ENCODE measurements around the gene C4B. TPM values are rescaled to one million over a fixed set of nuclear protein-coding genes. Genes with fewer than 3 reads are reported as not detected.
"Not testable (repeated sequence)": the region's sequence is repeated elsewhere in the genome, so short reads cannot be mapped to it uniquely, and the experiment has no call there.

C4B gene
- total RNA-seq = 1 to 10 TPM; 4.9 to 5.3 (median 5.2) TPM

GRCh38 chr6:32014547-32014946, at the start of gene C4B:
Gene C4B, plus strand, starts transcription at chr6:32014795. Its CDS starts 51 bp downstream, at chr6:32014846.
- DNase-seq; H3K27me3 Mint-ChIP-seq (ENCODE audit: low read depth); H3K9me3 Mint-ChIP-seq; H3K36me3 Mint-ChIP-seq (ENCODE audit: insufficient read depth); H3K4me3 Mint-ChIP-seq; H3K4me1 Mint-ChIP-seq (ENCODE audit: low read depth); ATAC-seq: not testable (repeated sequence)

DNA sequence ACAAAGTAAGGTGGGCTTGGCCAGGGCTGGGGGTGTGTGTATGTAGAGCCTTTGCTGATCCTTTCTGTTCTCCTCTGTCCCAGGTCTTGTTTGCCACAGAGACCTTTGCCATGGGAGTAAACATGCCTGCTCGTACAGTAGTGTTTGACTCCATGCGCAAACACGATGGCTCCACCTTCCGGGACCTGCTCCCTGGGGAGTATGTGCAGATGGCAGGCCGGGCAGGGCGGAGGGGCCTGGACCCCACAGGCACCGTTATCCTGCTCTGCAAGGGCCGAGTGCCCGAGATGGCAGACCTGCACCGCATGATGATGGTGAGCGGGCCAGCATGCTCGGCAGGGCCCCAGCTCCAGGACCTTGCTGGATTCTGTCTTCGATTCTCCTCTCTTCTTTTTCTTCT, 48.9 kb upstream of the C4B start:
- Mint-ChIP-seq H3K4me3 (no peak overlapping the region), H3K36me3 (ENCODE audit: insufficient read depth) (peaks cover 57% of the 10 kb centered on the region), H3K9me3 (no peaks in the 10 kb centered on the region), H3K4me1 (ENCODE audit: low read depth) (peaks cover 22% of the 10 kb centered on the region), H3K27me3 (ENCODE audit: low read depth) (no peaks in the 10 kb centered on the region)
- no peak for DNase-seq
- no peak for ATAC-seq

DNA sequence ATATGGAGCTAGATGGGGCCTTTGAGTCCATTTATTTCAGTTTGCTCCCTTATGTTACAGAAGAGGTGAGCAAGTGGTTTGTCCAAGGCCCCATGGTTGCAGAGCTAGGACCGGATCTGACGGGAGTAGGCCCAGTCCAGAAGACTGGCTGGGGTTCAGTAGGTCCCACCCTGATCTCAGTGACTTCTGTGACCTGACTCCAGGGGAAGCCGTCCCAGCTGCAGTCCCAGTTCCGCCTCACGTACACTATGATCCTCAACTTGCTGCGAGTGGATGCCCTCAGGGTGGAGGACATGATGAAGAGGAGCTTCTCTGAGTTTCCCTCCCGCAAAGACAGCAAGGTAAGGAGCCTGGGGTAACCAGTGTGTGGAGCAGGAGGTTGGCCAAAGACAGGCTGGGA, 48.1 kb upstream of the C4B start:
- peaks cover 51% of the 10 kb centered on the region for H3K36me3 Mint-ChIP-seq (ENCODE audit: insufficient read depth)
- peaks cover 16% of the 10 kb centered on the region for H3K4me1 Mint-ChIP-seq (ENCODE audit: low read depth)
- DNase-seq (no peak), ATAC-seq (no peak)
- no peaks in the 10 kb centered on the region for H3K9me3 Mint-ChIP-seq
- H3K4me3 Mint-ChIP-seq = no peak overlapping the region
- no peaks in the 10 kb centered on the region for H3K27me3 Mint-ChIP-seq (ENCODE audit: low read depth)

DNA sequence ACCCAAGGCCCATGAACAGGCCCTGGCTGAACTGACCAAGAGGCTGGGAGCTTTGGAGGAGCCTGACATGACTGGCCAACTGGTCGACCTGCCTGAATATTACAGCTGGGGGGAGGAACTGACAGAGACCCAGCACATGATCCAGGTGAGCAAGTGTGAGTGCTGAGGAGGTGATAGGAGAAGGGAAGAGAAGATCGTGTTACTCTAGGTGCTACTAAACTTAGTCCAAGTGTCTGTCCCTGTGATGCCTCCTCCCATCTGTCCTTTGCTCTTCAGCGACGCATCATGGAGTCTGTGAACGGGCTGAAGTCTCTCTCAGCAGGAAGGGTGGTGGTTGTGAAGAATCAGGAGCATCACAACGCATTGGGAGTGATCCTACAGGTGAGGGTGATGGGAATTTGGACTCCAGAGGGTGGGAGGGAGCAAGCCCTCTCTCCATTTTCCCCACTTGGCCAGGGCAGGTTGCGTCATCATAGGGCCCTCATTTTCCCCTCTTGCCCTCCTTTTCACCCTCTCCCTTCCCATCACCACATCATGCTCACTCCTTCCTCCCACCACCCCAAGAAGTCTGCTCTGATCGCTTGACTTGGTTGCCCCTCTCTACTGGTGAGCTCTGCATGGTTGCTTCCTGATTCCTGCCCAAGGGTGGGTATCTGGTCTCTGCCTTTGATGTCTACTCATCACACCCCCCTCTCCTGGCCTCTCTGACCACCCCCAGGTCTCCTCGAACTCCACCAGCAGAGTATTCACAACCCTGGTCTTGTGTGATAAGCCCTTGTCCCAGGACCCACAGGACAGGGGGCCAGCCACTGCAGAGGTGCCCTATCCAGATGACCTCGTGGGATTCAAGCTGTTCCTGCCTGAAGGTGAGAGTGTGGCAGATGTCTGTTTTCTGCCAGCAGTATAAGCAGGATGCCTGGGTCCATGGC, 47.3 kb upstream of the C4B start:
- Mint-ChIP-seq H3K36me3 (ENCODE audit: insufficient read depth) (peaks cover 44% of the 10 kb centered on the region), H3K4me3 (no peak overlapping the region), H3K27me3 (ENCODE audit: low read depth) (no peaks in the 10 kb centered on the region), H3K4me1 (ENCODE audit: low read depth) (peaks cover 13% of the 10 kb centered on the region), H3K9me3 (no peaks in the 10 kb centered on the region)
- DNase-seq (no peak), ATAC-seq (no peak)

DNA sequence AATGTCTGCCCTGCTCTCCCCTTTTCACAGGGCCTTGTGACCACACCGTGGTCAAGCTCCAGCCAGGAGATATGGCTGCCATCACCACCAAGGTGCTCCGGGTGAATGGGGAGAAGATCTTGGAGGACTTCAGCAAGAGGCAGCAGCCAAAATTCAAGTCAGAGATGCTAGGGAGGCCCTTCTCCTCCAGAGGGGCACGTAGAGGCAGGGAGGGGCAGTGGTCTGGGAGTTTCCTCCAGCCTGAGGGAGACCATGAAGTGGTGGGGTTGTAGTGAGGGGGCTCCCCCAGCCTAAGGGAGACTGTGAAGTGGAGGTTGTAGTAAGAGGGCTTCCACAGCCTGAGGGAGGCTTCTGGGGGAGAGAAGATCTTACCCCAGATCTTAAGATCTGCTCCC, 46.7 kb upstream of the C4B start:
- H3K36me3 Mint-ChIP-seq (ENCODE audit: insufficient read depth) = peaks cover 41% of the 10 kb centered on the region
- peaks cover 18% of the 10 kb centered on the region for H3K4me1 Mint-ChIP-seq (ENCODE audit: low read depth)
- H3K27me3 Mint-ChIP-seq (ENCODE audit: low read depth) = no peaks in the 10 kb centered on the region
- H3K4me3 Mint-ChIP-seq = no peak overlapping the region
- H3K9me3 Mint-ChIP-seq = no peaks in the 10 kb centered on the region
- DNase-seq (no peak), ATAC-seq (no peak)

DNA sequence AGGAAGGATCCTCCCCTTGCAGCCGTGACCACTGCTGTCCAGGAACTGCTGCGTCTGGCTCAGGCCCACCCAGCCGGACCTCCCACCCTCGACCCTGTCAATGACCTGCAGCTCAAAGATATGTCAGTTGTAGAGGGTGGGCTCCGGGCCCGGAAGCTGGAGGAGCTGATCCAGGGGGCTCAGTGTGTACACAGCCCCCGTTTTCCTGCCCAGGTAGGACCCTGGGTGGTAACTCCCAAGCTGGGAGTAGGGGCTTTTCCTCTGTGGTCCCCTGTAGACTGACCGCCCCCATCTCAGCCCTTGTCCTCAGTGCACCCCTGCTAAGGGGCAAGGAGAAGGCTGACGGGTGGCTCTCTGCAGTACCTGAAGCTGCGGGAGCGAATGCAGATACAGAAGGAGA, 46.3 kb upstream of the C4B start:
- DNase-seq (no peak), ATAC-seq (no peak)
- Mint-ChIP-seq H3K9me3 (no peaks in the 10 kb centered on the region), H3K27me3 (ENCODE audit: low read depth) (no peaks in the 10 kb centered on the region), H3K4me1 (ENCODE audit: low read depth) (peaks cover 23% of the 10 kb centered on the region), H3K4me3 (no peak overlapping the region), H3K36me3 (ENCODE audit: insufficient read depth) (peaks cover 39% of the 10 kb centered on the region)

DNA sequence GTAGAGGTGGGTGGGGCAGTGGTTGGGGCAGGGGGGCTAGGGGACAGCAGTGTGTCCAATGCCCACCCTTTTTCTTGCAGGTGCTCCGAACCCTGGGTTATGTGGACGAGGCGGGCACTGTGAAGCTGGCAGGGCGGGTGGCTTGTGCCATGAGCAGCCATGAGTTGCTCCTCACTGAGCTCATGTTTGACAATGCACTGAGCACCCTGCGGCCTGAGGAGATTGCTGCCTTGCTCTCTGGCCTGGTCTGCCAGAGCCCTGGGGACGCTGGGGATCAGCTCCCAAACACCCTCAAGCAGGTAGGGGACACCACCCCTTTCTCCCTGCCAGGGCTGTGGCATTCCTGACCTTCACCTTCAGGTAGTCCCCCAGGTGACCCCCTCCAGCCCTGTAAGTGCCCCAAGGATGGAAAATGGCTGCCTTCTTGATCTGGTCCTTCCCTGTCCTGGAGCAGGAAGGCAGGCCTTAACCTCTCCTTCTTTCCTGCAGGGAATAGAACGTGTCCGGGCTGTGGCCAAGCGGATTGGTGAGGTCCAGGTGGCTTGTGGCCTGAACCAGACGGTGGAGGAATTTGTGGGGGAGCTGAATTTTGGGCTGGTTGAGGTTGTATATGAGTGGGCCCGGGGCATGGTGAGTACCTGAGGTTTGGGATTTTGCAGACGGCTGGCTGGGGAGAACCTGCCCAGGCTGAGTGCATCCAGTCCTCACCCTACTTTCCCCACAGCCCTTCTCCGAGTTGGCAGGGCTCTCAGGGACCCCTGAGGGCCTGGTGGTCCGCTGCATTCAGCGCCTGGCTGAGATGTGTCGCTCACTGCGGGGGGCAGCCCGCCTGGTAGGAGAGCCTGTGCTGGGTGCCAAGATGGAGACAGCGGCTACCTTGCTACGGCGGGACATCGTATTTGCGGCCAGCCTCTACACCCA, 45.5 kb upstream of the C4B start:
- ATAC-seq (no peak), DNase-seq (no peak)
- H3K27me3 Mint-ChIP-seq (ENCODE audit: low read depth) = no peaks in the 10 kb centered on the region
- peaks cover 28% of the 10 kb centered on the region for H3K4me1 Mint-ChIP-seq (ENCODE audit: low read depth)
- H3K9me3 Mint-ChIP-seq = no peaks in the 10 kb centered on the region
- no peak overlapping the region for H3K4me3 Mint-ChIP-seq
- H3K36me3 Mint-ChIP-seq (ENCODE audit: insufficient read depth) = peaks cover 39% of the 10 kb centered on the region

DNA sequence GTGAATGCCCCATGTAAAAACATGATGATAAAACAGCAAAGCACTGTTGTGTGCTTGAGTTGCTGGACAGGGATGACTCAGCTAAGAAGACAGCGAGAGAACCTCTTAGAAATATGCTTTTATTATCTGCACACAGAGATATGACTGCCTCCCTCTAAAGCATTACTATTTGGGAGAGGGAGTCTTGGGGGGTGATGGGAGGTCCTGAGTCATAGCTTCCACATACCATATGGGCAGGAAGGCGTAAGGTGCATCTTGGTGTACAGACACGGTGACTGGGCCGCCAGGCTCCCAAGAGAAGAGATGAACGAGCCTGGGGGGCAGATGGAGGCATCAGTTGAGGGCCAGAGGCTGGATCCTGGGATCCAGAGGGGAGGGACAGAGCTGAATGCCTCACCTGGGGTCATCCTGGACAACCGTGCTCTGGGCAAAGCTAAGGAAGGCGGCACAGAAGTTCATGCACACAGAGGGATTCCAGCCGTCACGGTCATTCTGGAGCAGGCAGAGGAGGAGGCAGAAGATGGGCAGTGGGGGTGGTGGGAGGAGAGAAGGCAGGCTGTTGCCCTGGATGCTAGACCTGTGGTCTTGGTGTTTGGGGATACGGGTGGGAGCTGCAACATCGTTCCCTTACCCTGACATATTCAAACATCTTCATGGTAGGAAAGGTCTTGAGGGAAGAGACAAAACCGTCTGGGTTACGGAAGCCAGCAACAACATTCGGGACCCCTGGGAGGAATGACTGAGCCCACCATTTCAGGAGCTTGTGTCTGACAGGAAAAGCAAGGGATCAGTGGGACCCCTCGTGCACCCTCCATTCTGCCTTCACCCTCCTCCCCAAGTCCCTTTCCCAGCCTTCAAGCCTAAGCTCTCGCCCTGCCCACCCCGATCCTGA, 44.6 kb upstream of the C4B start:
- H3K36me3 Mint-ChIP-seq (ENCODE audit: insufficient read depth) = peaks cover 36% of the 10 kb centered on the region
- no peaks in the 10 kb centered on the region for H3K27me3 Mint-ChIP-seq (ENCODE audit: low read depth)
- no peak for ATAC-seq

DNA sequence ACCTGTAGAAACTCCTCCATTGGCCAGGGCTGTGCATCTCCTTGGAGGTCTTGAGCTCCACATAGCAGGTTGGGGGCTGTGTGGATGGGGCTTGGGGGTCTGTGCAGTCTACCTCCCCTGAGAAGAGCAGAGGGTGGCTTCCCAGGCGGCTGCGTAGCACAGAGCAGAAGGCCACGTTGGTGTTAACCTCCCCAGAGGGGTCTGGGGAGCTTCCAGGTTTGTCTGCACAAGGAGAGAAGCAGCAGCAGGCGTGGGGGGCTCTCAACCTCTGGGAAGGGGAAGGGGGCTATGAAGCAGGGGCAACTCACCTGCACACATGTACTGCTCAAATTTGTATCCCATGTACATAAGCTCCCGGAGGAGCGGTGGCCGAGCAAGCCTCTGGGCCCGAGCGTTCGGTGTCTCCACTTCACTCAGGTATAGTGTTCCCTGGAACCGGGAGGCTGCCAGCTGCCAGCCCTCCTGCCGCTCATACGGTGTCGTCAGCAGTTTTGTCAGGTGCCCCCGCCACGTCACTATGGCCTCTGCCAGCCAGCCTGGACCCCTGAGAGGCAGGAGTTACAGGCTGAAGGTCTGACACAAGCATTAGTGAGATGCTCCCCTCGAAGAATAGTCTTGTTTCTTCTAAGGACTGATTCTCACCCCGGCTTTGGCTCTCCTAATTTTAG, 43.9 kb upstream of the C4B start:
- Mint-ChIP-seq H3K9me3 (no peaks in the 10 kb centered on the region), H3K36me3 (ENCODE audit: insufficient read depth) (peaks cover 34% of the 10 kb centered on the region), H3K27me3 (ENCODE audit: low read depth) (no peaks in the 10 kb centered on the region), H3K4me1 (ENCODE audit: low read depth) (peaks cover 31% of the 10 kb centered on the region), H3K4me3 (peak overlapping the region; percentile 96)
- DNase-seq = no peak
- ATAC-seq = no peak

More for the DNA sequence above, 44.6 kb upstream of the C4B start:
- peaks cover 31% of the 10 kb centered on the region for H3K4me1 Mint-ChIP-seq (ENCODE audit: low read depth)
- peak overlapping the region; percentile 96 for H3K4me3 Mint-ChIP-seq
- no peak for DNase-seq
- H3K9me3 Mint-ChIP-seq = no peaks in the 10 kb centered on the region

DNA sequence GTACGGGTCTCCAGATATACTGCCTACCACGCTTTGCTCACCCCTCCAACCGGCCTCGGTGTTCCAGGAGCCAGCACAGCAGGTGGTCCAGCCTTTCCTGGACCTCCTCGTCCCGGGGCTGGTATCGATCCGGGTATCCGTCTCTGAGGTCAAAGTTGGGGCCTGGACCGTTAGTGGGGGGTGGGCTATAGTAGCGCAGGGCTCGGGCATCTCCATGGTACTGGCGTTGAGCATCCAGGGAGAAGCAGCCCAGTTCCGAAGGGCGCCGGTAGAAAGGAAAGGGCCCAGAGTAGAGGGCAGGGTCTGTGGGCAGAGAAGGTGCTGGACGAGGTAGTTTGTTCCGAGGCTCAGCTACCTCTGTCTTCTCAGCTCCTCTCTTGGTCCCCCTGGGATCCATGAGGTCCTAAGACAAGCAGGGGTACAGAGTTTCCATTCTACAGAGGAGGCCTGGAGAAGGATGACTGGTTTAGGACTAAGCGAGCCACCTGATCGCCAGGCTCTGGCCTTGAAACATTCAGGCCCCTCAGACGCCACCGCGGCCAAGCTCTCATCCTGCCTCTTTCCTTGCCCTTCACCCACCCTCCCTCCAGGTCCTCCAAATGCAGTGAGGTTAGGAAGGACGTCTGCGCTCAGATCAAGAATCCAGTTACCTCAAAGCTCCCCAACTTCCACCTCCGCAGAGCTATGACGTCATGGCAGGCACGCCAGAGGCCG, 43.2 kb upstream of the C4B start:
- ATAC-seq = no peak
- H3K4me3 Mint-ChIP-seq = peak overlapping the region; percentile 96
- no peaks in the 10 kb centered on the region for H3K27me3 Mint-ChIP-seq (ENCODE audit: low read depth)
- no peaks in the 10 kb centered on the region for H3K9me3 Mint-ChIP-seq
- DNase-seq = no peak
- H3K36me3 Mint-ChIP-seq (ENCODE audit: insufficient read depth) = peaks cover 32% of the 10 kb centered on the region
- H3K4me1 Mint-ChIP-seq (ENCODE audit: low read depth) = peaks cover 31% of the 10 kb centered on the region

DNA sequence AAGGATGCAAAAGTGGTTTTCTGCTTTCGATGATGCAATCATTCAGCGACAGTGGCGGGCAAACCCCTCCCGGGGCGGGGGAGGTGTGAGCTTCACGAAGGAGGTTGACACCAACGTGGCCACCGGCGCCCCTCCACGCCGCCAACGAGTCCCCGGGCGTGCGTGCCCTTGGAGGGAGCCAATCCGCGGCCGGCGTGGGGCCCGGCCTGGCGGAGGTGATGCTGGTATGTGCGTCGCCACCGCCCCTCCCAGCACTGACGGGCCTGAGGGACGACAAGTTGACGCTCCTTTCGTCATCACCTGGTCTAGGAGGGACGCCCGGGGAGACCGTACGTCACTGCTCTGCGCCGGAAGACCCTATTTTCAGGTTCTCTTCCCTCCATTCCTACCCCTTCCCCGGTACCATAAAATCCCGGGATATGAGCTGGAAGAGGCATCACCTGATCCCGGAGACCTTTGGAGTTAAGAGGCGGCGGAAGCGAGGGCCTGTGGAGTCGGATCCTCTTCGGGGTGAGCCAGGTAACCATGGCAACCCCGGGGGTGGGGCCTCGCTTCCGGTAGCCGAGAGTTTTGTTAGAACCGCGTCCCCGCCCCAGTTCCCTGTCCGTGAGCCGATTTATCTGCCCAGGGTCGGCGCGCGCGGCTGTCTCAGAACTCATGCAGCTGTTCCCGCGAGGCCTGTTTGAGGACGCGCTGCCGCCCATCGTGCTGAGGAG, 42.4 kb upstream of the C4B start, which contains the start of gene DXO:
TSS of gene DXO (minus strand) at position 146 of the 716 bp plus-strand sequence. CDS start 463 bp downstream, outside the sequence.
- H3K36me3 Mint-ChIP-seq (ENCODE audit: insufficient read depth) = peaks cover 27% of the 10 kb centered on the region
- H3K9me3 Mint-ChIP-seq = no peaks in the 10 kb centered on the region
- H3K4me3 Mint-ChIP-seq = peak within 1 kb of the TSS; percentile 96
- peak; percentile 97 for DNase-seq
- ATAC-seq = peak; percentile 96 to 97
- H3K27me3 Mint-ChIP-seq (ENCODE audit: low read depth) = no peaks in the 10 kb centered on the region
- peaks cover 31% of the 10 kb centered on the region for H3K4me1 Mint-ChIP-seq (ENCODE audit: low read depth)

- Mint-ChIP-seq H3K27me3 (ENCODE audit: low read depth) (no peaks in the 10 kb centered on the region), H3K4me1 (ENCODE audit: low read depth) (peaks cover 31% of the 10 kb centered on the region), H3K9me3 (no peaks in the 10 kb centered on the region), H3K36me3 (ENCODE audit: insufficient read depth) (peaks cover 20% of the 10 kb centered on the region), H3K4me3 (peak overlapping the region; percentile 96)
- DNase-seq = no peak
- no peak for ATAC-seq
Observed at GRCh38 chr6:31972709-31973350, 41.8 kb upstream of the C4B start.

Measured in activated T-cell treated with anti-CD3 and anti-CD28 coated beads, Interleukin-2, amount 50 U/mL, for 4 hours (primary cell).